H9 (cell line): ENCODE data around the gene FTO. TPM values are rescaled to one million over a fixed set of nuclear protein-coding genes. Genes with fewer than 3 reads are reported as not detected.

ENCODE experiments used
- DNase-seq: peaks from one replicate; pipeline ENCODE4 v3.0.0-alpha.2; 2017
- H2AFZ ChIP-seq: one replicate; pipeline ENCODE4 v1.6.1; 2013; ENCODE audit warnings: mild to moderate bottlenecking, low read length, control low read depth, moderate library complexity
- H2AK5ac ChIP-seq: 2 replicates; pipeline ENCODE4 v1.6.1; 2013; ENCODE audit warnings: low read length, control low read depth, mixed read lengths; ENCODE audit not compliant: insufficient read length
- H2BK120ac ChIP-seq: one replicate; pipeline ENCODE4 v1.6.1; 2013; ENCODE audit warnings: low read depth, mild to moderate bottlenecking, low read length, control low read depth, inconsistent platforms; ENCODE audit not compliant: poor library complexity, severe bottlenecking
- H2BK12ac ChIP-seq: 2 replicates; pipeline ENCODE4 v1.6.1; 2013; ENCODE audit warnings: low read length, control low read depth, mixed read lengths, low read depth; ENCODE audit not compliant: insufficient read length
- H2BK15ac ChIP-seq: 2 replicates; pipeline ENCODE4 v1.6.1; 2013; ENCODE audit warnings: low read depth, low read length, control low read depth
- H2BK20ac ChIP-seq: one replicate; pipeline ENCODE4 v1.6.1; 2013; ENCODE audit warnings: low read depth, mild to moderate bottlenecking, low read length, control low read depth, inconsistent platforms; ENCODE audit not compliant: poor library complexity, severe bottlenecking
- H2BK5ac ChIP-seq: 2 replicates; pipeline ENCODE4 v1.6.1; 2013; ENCODE audit warnings: low read length, control low read depth, mixed read lengths; ENCODE audit not compliant: insufficient read length
- H3K14ac ChIP-seq: 2 replicates; pipeline ENCODE4 v1.6.1; 2013; ENCODE audit warnings: low read length, control low read depth; ENCODE audit not compliant: insufficient read depth
- H3K18ac ChIP-seq: 2 replicates; pipeline ENCODE4 v1.6.1; 2013; ENCODE audit warnings: low read depth, mild to moderate bottlenecking, mixed read lengths, low read length, control low read depth; ENCODE audit not compliant: insufficient read length
- H3K23ac ChIP-seq: 2 replicates; pipeline ENCODE4 v1.6.1; 2013; ENCODE audit warnings: low read length, control low read depth, mixed read lengths, low read depth; ENCODE audit not compliant: insufficient read length
- H3K23me2 ChIP-seq: 2 replicates; pipeline ENCODE4 v1.6.1; 2013; ENCODE audit warnings: low read depth, mild to moderate bottlenecking, mixed read lengths, low read length, control low read depth; ENCODE audit not compliant: insufficient read length, poor library complexity, severe bottlenecking
- H3K27ac ChIP-seq: 2 replicates; pipeline ENCODE4 v1.5.1; 2013; ENCODE audit warnings: low read length, control low read depth, mixed read lengths, low read depth; ENCODE audit not compliant: insufficient read length
- H3K27me3 ChIP-seq: 2 replicates; pipeline ENCODE4 v1.6.1; 2013; ENCODE audit warnings: low read length, control low read depth, inconsistent platforms; ENCODE audit not compliant: insufficient read depth
- H3K4ac ChIP-seq: 2 replicates; pipeline ENCODE4 v1.6.1; 2013; ENCODE audit warnings: low read depth, mild to moderate bottlenecking, control low read depth, inconsistent platforms, low read length, moderate library complexity
- H3K4me1 ChIP-seq: 2 replicates; pipeline ENCODE4 v1.6.1; 2013; ENCODE audit warnings: low read length, control low read depth, inconsistent platforms; ENCODE audit not compliant: insufficient read depth
- H3K4me2 ChIP-seq: 2 replicates; pipeline ENCODE4 v1.6.1; 2013; ENCODE audit warnings: low read length, control low read depth, mixed read lengths; ENCODE audit not compliant: insufficient read length, insufficient read depth
- H3K56ac ChIP-seq: 2 replicates; pipeline ENCODE4 v1.6.1; 2013; ENCODE audit warnings: low read depth, mild to moderate bottlenecking, mixed read lengths, low read length, control low read depth; ENCODE audit not compliant: insufficient read length
- H3K79me1 ChIP-seq: 2 replicates; pipeline ENCODE4 v1.6.1; 2013; ENCODE audit warnings: low read depth, mild to moderate bottlenecking, moderate library complexity, low read length, control low read depth, inconsistent platforms; ENCODE audit not compliant: insufficient read depth, poor library complexity, severe bottlenecking
- H3K79me2 ChIP-seq: 2 replicates; pipeline ENCODE4 v1.6.1; 2013; ENCODE audit warnings: low read length, control low read depth, inconsistent platforms; ENCODE audit not compliant: insufficient read depth
- H3K9ac ChIP-seq: 2 replicates; pipeline ENCODE4 v1.6.1; 2013; ENCODE audit warnings: low read length, control low read depth, mixed read lengths; ENCODE audit not compliant: insufficient read length; ENCODE audit errors: extremely low read depth
- H3K9me3 ChIP-seq: one replicate; pipeline ENCODE4 v1.6.1; 2013; ENCODE audit warnings: low read depth, low read length, inconsistent platforms; ENCODE audit not compliant: control insufficient read depth
- H3T11ph ChIP-seq: one replicate; pipeline ENCODE4 v1.6.1; 2013; ENCODE audit warnings: mild to moderate bottlenecking, low read length, control low read depth, inconsistent platforms
- H4K20me1 ChIP-seq: one replicate; pipeline ENCODE4 v1.6.1; 2013; ENCODE audit not compliant: control insufficient read depth, insufficient read length, insufficient read depth
- H4K5ac ChIP-seq: 2 replicates; pipeline ENCODE4 v1.6.1; 2013; ENCODE audit warnings: low read depth, mild to moderate bottlenecking, mixed read lengths, low read length, control low read depth; ENCODE audit not compliant: insufficient read length
- H4K8ac ChIP-seq: replicated peaks from 2 replicates; pipeline ENCODE4 v1.6.1; 2013; ENCODE audit warnings: low read length, control low read depth, mixed read lengths, low read depth; ENCODE audit not compliant: insufficient read length
- H4K91ac ChIP-seq: 2 replicates; pipeline ENCODE4 v1.6.1; 2013; ENCODE audit warnings: low read depth, mild to moderate bottlenecking, moderate library complexity, mixed read lengths, low read length, control low read depth; ENCODE audit not compliant: insufficient read length
- H3K27ac Mint-ChIP-seq, 3 experiments: 2 replicates in 2 of 3; 3 replicates in 1 of 3; pipeline ENCODE4 v1.8.0; 2020 to 2021; ENCODE audit warnings: mixed read lengths in 3 of 3, mild to moderate bottlenecking in 1 of 3, moderate library complexity in 1 of 3
- H3K27me3 Mint-ChIP-seq: 2 replicates; pipeline ENCODE4 v1.8.0; 2021; ENCODE audit warnings: low read depth, mild to moderate bottlenecking, moderate library complexity, mixed read lengths
- H3K36me3 Mint-ChIP-seq, 3 experiments: 2 replicates in 2 of 3; 3 replicates in 1 of 3; pipeline ENCODE4 v1.8.0; 2020 to 2021; ENCODE audit warnings: low read depth in 3 of 3, mixed read lengths in 3 of 3; ENCODE audit not compliant: insufficient read depth in 1 of 3
- H3K4me1 Mint-ChIP-seq, 2 experiments: 2 replicates each; pipeline ENCODE4 v1.8.0; 2020; ENCODE audit warnings: mixed read lengths in 2 of 2
- H3K4me3 Mint-ChIP-seq, 2 experiments: 2 replicates in 1 of 2; 3 replicates in 1 of 2; pipeline ENCODE4 v1.8.0; 2020 to 2021; ENCODE audit warnings: mild to moderate bottlenecking in 2 of 2, mixed read lengths in 2 of 2, moderate library complexity in 1 of 2
- H3K9me3 Mint-ChIP-seq, 2 experiments: 2 replicates in 1 of 2; 3 replicates in 1 of 2; pipeline ENCODE4 v1.8.0; 2020; ENCODE audit warnings: mild to moderate bottlenecking in 2 of 2, mixed read lengths in 2 of 2, moderate library complexity in 1 of 2
- WGBS: extraction: QIAGEN DNeasy Blood & Tissue Kit; methylation state at CpG from one replicate; pipeline ENCODE4 v1.1.7; 2013; ENCODE audit warnings: missing lambda C conversion rate, low lambda C conversion rate, mixed read lengths; ENCODE audit not compliant: insufficient read length; ENCODE audit errors: extremely low coverage; 5-methylcytosine and 5-hydroxymethylcytosine counted together
- total RNA-seq: library from RNA; stranded (reverse); gene quantifications from 2 replicates; pipeline ENCODE4 v1.2.1, GENCODE V29; 2021
- TF ChIP-seq, protein P1 (sequence below): fragments of 200-600 bp; sonication (generic); conservative IDR thresholded peaks from 3 replicates; pipeline ENCODE4 v1.8.0; 2021; ENCODE audit warnings: antibody characterized with exemption, mild to moderate bottlenecking

The FTO gene
- total RNA-seq, 1 experiment from 2014 or later: 67.9 TPM

- no peak overlapping the region for H2BK12ac ChIP-seq
- H3K27me3 ChIP-seq: no peaks in the 10 kb centered on the region
- no peaks in the 10 kb centered on the region for H3K4me1 ChIP-seq
- no peak overlapping the region for H3T11ph ChIP-seq
- Mint-ChIP-seq H3K4me1 (peaks cover 11 to 15% of the 10 kb centered on the region in 2 experiments), H3K27ac (no peak overlapping the region), H3K36me3 (no peaks in the 10 kb centered on the region), H3K27me3 (peaks cover 5% of the 10 kb centered on the region), H3K9me3 (peaks cover 3 to 4% of the 10 kb centered on the region in 2 experiments; a peak in 3 of 5 replicates), H3K4me3 (no peak overlapping the region)
- no peak overlapping the region for H2BK120ac ChIP-seq
- no peak overlapping the region for H2BK5ac ChIP-seq
- H4K20me1 ChIP-seq: no peaks in the 10 kb centered on the region
- no peaks in the 10 kb centered on the region for H3K79me2 ChIP-seq
- H3K4me2 ChIP-seq: no peak overlapping the region
- DNase-seq: no peak
- H3K9me3 ChIP-seq: no peaks in the 10 kb centered on the region
- no peak overlapping the region for H3K27ac ChIP-seq
- no peak overlapping the region for H3K4ac ChIP-seq
- no peaks in the 10 kb centered on the region for H3K79me1 ChIP-seq
- no peak overlapping the region for H2AK5ac ChIP-seq
- H3K14ac ChIP-seq: no peak overlapping the region
- no peak overlapping the region for H2AFZ ChIP-seq
- no peak overlapping the region for H3K9ac ChIP-seq
- no peaks in the 10 kb centered on the region for H3K23me2 ChIP-seq
- no peak overlapping the region for H4K8ac ChIP-seq
- TF ChIP-seq, protein P1, sequence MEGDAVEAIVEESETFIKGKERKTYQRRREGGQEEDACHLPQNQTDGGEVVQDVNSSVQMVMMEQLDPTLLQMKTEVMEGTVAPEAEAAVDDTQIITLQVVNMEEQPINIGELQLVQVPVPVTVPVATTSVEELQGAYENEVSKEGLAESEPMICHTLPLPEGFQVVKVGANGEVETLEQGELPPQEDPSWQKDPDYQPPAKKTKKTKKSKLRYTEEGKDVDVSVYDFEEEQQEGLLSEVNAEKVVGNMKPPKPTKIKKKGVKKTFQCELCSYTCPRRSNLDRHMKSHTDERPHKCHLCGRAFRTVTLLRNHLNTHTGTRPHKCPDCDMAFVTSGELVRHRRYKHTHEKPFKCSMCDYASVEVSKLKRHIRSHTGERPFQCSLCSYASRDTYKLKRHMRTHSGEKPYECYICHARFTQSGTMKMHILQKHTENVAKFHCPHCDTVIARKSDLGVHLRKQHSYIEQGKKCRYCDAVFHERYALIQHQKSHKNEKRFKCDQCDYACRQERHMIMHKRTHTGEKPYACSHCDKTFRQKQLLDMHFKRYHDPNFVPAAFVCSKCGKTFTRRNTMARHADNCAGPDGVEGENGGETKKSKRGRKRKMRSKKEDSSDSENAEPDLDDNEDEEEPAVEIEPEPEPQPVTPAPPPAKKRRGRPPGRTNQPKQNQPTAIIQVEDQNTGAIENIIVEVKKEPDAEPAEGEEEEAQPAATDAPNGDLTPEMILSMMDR: no peak
- no peak overlapping the region for H3K56ac ChIP-seq
- WGBS: no CpG with 5 or more reads among the region's 4 CpGs
- no peak overlapping the region for H3K18ac ChIP-seq
- H4K5ac ChIP-seq: no peak overlapping the region
- no peak overlapping the region for H4K91ac ChIP-seq
- no peak overlapping the region for H2BK15ac ChIP-seq
- H2BK20ac ChIP-seq: no peak overlapping the region
- no peak overlapping the region for H3K23ac ChIP-seq
Observed at GRCh38 chr16:54148974-54149373, 445.0 kb downstream of the FTO start.
